GM23338 (cell line): ENCODE data around the gene TCF7L1. TPM values are rescaled to one million over a fixed set of nuclear protein-coding genes. Genes with fewer than 3 reads are reported as not detected.

Experiments used
- ATAC-seq: fragments of 200-7000 bp; cut with Tn5 transposase; 3 replicates; pipeline ENCODE4 v1.9.1; 2020
- DNase-seq: peaks from one replicate; pipeline ENCODE4 v3.0.0-alpha.2; 2015; ENCODE audit warnings: low spot score
- H2AFZ ChIP-seq: fragments of 200-600 bp; sonication (generic); 2 replicates; pipeline ENCODE4 v1.8.0; 2016; ENCODE audit warnings: antibody characterized with exemption, mild to moderate bottlenecking, moderate library complexity
- H3F3A ChIP-seq: fragments of 200-600 bp; sonication (generic); replicated peaks from 2 replicates; pipeline ENCODE4 v1.8.0; 2017; ENCODE audit warnings: antibody characterized with exemption, mixed run types, low read depth
- H3K27ac ChIP-seq: fragments of 200-600 bp; sonication (generic); 2 replicates; pipeline ENCODE4 v1.6.1; 2016; ENCODE audit warnings: low read depth
- H3K27me3 ChIP-seq: fragments of 200-600 bp; sonication (generic); 2 replicates; pipeline ENCODE4 v1.8.0; 2016; ENCODE audit warnings: mild to moderate bottlenecking, mixed run types, moderate library complexity; ENCODE audit not compliant: insufficient read depth
- H3K36me3 ChIP-seq: fragments of 200-600 bp; sonication (generic); 2 replicates; pipeline ENCODE4 v1.8.0; 2016; ENCODE audit warnings: mild to moderate bottlenecking; ENCODE audit not compliant: insufficient read depth
- H3K4me1 ChIP-seq: fragments of 200-600 bp; sonication (generic); 2 replicates; pipeline ENCODE4 v1.8.0; 2016; ENCODE audit warnings: mild to moderate bottlenecking, moderate library complexity; ENCODE audit not compliant: insufficient read depth
- H3K4me2 ChIP-seq: fragments of 200-600 bp; sonication (generic); 2 replicates; pipeline ENCODE4 v1.7.1; 2017; ENCODE audit warnings: mixed run types
- H3K4me3 ChIP-seq: fragments of 200-600 bp; sonication (generic); 2 replicates; pipeline ENCODE4 v1.6.1; 2016; ENCODE audit warnings: mixed run types
- H3K79me2 ChIP-seq: fragments of 200-600 bp; sonication (generic); replicated peaks from 2 replicates; pipeline ENCODE4 v1.8.0; 2017; ENCODE audit warnings: mild to moderate bottlenecking; ENCODE audit not compliant: insufficient read depth
- H3K9me2 ChIP-seq: fragments of 200-600 bp; sonication (generic); 2 replicates; pipeline ENCODE4 v1.8.0; 2017; ENCODE audit not compliant: insufficient read depth
- H4K20me1 ChIP-seq: fragments of 200-600 bp; sonication (generic); replicated peaks from 2 replicates; pipeline ENCODE4 v1.8.0; 2017; ENCODE audit warnings: mild to moderate bottlenecking; ENCODE audit not compliant: insufficient read depth
- H3K27ac Mint-ChIP-seq: 2 replicates; pipeline ENCODE4 v1.8.0; 2020; ENCODE audit warnings: inconsistent platforms, mild to moderate bottlenecking, moderate library complexity, mixed read lengths
- H3K27me3 Mint-ChIP-seq: 3 replicates; pipeline ENCODE4 v1.8.0; 2022; ENCODE audit warnings: low read depth, mild to moderate bottlenecking, moderate library complexity, mixed read lengths, inconsistent platforms; ENCODE audit not compliant: insufficient read depth, poor library complexity
- H3K36me3 Mint-ChIP-seq: 3 replicates; pipeline ENCODE4 v1.8.0; 2021; ENCODE audit warnings: low read depth, mild to moderate bottlenecking, inconsistent platforms, moderate library complexity, mixed read lengths
- H3K4me1 Mint-ChIP-seq: 3 replicates; pipeline ENCODE4 v1.8.0; 2020; ENCODE audit warnings: mild to moderate bottlenecking, inconsistent platforms, mixed read lengths
- H3K4me3 Mint-ChIP-seq: 3 replicates; pipeline ENCODE4 v1.8.0; 2021; ENCODE audit warnings: moderate library complexity, mild to moderate bottlenecking, inconsistent platforms, mixed read lengths
- H3K9me3 Mint-ChIP-seq: 3 replicates; pipeline ENCODE4 v1.8.0; 2020; ENCODE audit warnings: moderate library complexity, mild to moderate bottlenecking, inconsistent platforms, mixed read lengths
- CREB1 ChIP-seq: fragments of 250-450 bp; sonication (Bioruptor Pico); IDR thresholded peaks from 2 replicates; pipeline ENCODE4 v1.5.0; 2020; ENCODE audit warnings: low read depth, mild to moderate bottlenecking, moderate library complexity
- CTCF ChIP-seq, 2 experiments: fragments of 200-600 bp in 1 of 2; sonication (generic) in 1 of 2; conservative IDR thresholded peaks; 2 replicates each; pipeline versions ENCODE4 v1.5.1 to v1.6.1; 2016 to 2017; ENCODE audit warnings: antibody characterized with exemption in 2 of 2, low read depth in 2 of 2, mild to moderate bottlenecking in 2 of 2, moderate library complexity in 1 of 2
- ETS1 ChIP-seq: IDR thresholded peaks from 2 replicates; pipeline ENCODE4 v1.6.1; 2016; ENCODE audit warnings: antibody characterized with exemption
- EZH2 ChIP-seq: fragments of 200-600 bp; sonication (generic); IDR thresholded peaks from one replicate; pipeline ENCODE4 v1.8.0; 2017; ENCODE audit warnings: antibody characterized with exemption, mild to moderate bottlenecking, low read depth; ENCODE audit not compliant: unreplicated experiment
- EZH2phosphoT487 ChIP-seq: fragments of 200-600 bp; sonication (generic); IDR thresholded peaks from one replicate; pipeline ENCODE4 v1.8.1; 2018; ENCODE audit warnings: antibody characterized with exemption; ENCODE audit not compliant: unreplicated experiment
- JUNB ChIP-seq: IDR thresholded peaks from one replicate; pipeline ENCODE4 v1.6.1; 2016; ENCODE audit warnings: antibody characterized with exemption; ENCODE audit not compliant: unreplicated experiment
- NANOG ChIP-seq: IDR thresholded peaks from 2 replicates; pipeline ENCODE4 v1.6.1; 2016; ENCODE audit warnings: antibody characterized with exemption, borderline replicate concordance
- POLR2AphosphoS5 ChIP-seq: IDR thresholded peaks from 2 replicates; pipeline ENCODE4 v1.6.1; 2016; ENCODE audit warnings: antibody characterized with exemption, low read depth
- STAT1 ChIP-seq: IDR thresholded peaks from one replicate; pipeline ENCODE4 v1.6.1; 2016; ENCODE audit warnings: antibody characterized with exemption; ENCODE audit not compliant: unreplicated experiment
- ZNF114 ChIP-seq: fragments of 250-450 bp; sonication (Bioruptor Pico); IDR thresholded peaks from 2 replicates; pipeline ENCODE4 v1.5.0; 2020; ENCODE audit warnings: mild to moderate bottlenecking, moderate library complexity
- ZNF331 ChIP-seq: fragments of 250-450 bp; sonication (Bioruptor Pico); IDR thresholded peaks from 2 replicates; pipeline ENCODE4 v1.5.0; 2020; ENCODE audit warnings: low read depth, mild to moderate bottlenecking, moderate library complexity
- polyA plus RNA-seq: library from polyadenylated mRNA; unstranded; fragments of >200 nt; fragmentation: Nextera tagmentation; extraction: Ambion mirVana; gene quantifications from 2 replicates; pipeline ENCODE4 v1.2.1, GENCODE V29; 2016
- total RNA-seq: library from RNA; depleted of rRNA; stranded (reverse); fragments of >200 nt; shearing (Covaris generic); gene quantifications from 2 replicates; pipeline ENCODE4 v1.2.3, GENCODE V29; 2014
- TF ChIP-seq, protein P1 (sequence below): fragments of 250-450 bp; sonication (Bioruptor Pico); IDR thresholded peaks from 2 replicates; pipeline ENCODE4 v1.5.0; 2020; ENCODE audit warnings: mild to moderate bottlenecking, moderate library complexity
- TF ChIP-seq, protein P2 (sequence below): IDR thresholded peaks from one replicate; pipeline ENCODE4 v1.6.1; 2018; ENCODE audit warnings: antibody characterized with exemption; ENCODE audit not compliant: unreplicated experiment

TCF7L1 gene
- total and polyA plus RNA-seq, 2 experiments from 2014 or later = 47.3 to 101 TPM

DNA sequence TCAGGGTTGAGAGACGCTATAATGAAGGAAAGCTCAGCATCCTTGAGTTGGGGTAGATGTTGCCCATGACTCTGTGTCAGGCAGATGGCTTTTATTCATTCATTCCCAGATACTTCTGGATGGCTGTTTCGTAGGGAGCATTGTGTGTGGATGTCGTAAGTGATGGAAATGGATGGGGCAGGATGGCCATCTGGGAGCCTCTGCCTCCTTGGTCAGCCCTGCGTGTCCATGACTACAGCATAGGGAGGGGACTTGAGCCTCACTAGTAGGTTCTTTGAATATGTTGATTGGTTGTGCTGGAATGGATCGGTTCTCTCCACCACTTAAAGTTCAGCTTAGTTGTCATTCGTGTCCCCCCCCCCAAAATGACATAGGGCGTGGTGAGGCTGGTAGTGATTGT is 149.7 kb downstream of the TCF7L1 start:
- TF ChIP-seq JUNB = no peak
- TF ChIP-seq STAT1 = no peak
- TF ChIP-seq CTCF (conservative IDR thresholded peaks at IDR 0.05; ENCODE audit: low read depth in 2 of 2) = no peak
- TF ChIP-seq, protein P1, sequence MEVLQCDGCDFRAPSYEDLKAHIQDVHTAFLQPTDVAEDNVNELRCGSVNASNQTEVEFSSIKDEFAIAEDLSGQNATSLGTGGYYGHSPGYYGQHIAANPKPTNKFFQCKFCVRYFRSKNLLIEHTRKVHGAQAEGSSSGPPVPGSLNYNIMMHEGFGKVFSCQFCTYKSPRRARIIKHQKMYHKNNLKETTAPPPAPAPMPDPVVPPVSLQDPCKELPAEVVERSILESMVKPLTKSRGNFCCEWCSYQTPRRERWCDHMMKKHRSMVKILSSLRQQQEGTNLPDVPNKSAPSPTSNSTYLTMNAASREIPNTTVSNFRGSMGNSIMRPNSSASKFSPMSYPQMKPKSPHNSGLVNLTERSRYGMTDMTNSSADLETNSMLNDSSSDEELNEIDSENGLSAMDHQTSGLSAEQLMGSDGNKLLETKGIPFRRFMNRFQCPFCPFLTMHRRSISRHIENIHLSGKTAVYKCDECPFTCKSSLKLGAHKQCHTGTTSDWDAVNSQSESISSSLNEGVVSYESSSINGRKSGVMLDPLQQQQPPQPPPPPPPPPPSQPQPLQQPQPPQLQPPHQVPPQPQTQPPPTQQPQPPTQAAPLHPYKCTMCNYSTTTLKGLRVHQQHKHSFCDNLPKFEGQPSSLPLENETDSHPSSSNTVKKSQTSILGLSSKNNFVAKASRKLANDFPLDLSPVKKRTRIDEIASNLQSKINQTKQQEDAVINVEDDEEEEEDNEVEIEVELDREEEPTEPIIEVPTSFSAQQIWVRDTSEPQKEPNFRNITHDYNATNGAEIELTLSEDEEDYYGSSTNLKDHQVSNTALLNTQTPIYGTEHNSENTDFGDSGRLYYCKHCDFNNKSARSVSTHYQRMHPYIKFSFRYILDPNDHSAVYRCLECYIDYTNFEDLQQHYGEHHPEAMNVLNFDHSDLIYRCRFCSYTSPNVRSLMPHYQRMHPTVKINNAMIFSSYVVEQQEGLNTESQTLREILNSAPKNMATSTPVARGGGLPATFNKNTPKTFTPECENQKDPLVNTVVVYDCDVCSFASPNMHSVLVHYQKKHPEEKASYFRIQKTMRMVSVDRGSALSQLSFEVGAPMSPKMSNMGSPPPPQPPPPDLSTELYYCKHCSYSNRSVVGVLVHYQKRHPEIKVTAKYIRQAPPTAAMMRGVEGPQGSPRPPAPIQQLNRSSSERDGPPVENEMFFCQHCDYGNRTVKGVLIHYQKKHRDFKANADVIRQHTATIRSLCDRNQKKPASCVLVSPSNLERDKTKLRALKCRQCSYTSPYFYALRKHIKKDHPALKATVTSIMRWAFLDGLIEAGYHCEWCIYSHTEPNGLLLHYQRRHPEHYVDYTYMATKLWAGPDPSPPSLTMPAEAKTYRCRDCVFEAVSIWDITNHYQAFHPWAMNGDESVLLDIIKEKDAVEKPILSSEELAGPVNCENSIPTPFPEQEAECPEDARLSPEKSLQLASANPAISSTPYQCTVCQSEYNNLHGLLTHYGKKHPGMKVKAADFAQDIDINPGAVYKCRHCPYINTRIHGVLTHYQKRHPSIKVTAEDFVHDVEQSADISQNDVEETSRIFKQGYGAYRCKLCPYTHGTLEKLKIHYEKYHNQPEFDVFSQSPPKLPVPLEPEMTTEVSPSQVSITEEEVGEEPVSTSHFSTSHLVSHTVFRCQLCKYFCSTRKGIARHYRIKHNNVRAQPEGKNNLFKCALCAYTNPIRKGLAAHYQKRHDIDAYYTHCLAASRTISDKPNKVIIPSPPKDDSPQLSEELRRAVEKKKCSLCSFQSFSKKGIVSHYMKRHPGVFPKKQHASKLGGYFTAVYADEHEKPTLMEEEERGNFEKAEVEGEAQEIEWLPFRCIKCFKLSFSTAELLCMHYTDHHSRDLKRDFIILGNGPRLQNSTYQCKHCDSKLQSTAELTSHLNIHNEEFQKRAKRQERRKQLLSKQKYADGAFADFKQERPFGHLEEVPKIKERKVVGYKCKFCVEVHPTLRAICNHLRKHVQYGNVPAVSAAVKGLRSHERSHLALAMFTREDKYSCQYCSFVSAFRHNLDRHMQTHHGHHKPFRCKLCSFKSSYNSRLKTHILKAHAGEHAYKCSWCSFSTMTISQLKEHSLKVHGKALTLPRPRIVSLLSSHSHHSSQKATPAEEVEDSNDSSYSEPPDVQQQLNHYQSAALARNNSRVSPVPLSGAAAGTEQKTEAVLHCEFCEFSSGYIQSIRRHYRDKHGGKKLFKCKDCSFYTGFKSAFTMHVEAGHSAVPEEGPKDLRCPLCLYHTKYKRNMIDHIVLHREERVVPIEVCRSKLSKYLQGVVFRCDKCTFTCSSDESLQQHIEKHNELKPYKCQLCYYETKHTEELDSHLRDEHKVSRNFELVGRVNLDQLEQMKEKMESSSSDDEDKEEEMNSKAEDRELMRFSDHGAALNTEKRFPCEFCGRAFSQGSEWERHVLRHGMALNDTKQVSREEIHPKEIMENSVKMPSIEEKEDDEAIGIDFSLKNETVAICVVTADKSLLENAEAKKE (CRISPR knock-in tag) = no peak
- TF ChIP-seq EZH2phosphoT487 = no peak
- TF ChIP-seq POLR2AphosphoS5 = no peak
- TF ChIP-seq ZNF114 (CRISPR knock-in tag) = no peak
- TF ChIP-seq, protein P2, sequence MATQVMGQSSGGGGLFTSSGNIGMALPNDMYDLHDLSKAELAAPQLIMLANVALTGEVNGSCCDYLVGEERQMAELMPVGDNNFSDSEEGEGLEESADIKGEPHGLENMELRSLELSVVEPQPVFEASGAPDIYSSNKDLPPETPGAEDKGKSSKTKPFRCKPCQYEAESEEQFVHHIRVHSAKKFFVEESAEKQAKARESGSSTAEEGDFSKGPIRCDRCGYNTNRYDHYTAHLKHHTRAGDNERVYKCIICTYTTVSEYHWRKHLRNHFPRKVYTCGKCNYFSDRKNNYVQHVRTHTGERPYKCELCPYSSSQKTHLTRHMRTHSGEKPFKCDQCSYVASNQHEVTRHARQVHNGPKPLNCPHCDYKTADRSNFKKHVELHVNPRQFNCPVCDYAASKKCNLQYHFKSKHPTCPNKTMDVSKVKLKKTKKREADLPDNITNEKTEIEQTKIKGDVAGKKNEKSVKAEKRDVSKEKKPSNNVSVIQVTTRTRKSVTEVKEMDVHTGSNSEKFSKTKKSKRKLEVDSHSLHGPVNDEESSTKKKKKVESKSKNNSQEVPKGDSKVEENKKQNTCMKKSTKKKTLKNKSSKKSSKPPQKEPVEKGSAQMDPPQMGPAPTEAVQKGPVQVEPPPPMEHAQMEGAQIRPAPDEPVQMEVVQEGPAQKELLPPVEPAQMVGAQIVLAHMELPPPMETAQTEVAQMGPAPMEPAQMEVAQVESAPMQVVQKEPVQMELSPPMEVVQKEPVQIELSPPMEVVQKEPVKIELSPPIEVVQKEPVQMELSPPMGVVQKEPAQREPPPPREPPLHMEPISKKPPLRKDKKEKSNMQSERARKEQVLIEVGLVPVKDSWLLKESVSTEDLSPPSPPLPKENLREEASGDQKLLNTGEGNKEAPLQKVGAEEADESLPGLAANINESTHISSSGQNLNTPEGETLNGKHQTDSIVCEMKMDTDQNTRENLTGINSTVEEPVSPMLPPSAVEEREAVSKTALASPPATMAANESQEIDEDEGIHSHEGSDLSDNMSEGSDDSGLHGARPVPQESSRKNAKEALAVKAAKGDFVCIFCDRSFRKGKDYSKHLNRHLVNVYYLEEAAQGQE = no peak
- TF ChIP-seq NANOG = no peak
- TF ChIP-seq CREB1 (CRISPR knock-in tag) = no peak
- TF ChIP-seq ZNF331 (CRISPR knock-in tag) = no peak
- no peak for TF ChIP-seq ETS1
- TF ChIP-seq EZH2 = no peak
- no peak overlapping the region for H3K27ac Mint-ChIP-seq

More for the DNA sequence above, 149.7 kb downstream of the TCF7L1 start:
- H2AFZ ChIP-seq = no peak overlapping the region
- no peaks in the 10 kb centered on the region for H3K9me2 ChIP-seq
- H3K27me3 Mint-ChIP-seq = peaks cover 35% of the 10 kb centered on the region
- H3F3A ChIP-seq = peaks cover 26% of the 10 kb centered on the region
- peaks cover 40% of the 10 kb centered on the region for H4K20me1 ChIP-seq
- no peak overlapping the region for H3K4me3 ChIP-seq
- ATAC-seq = no peak
- peaks cover 34% of the 10 kb centered on the region for H3K36me3 Mint-ChIP-seq
- DNase-seq = no peak
- H3K4me2 ChIP-seq = no peak overlapping the region
- no peak overlapping the region for H3K27ac ChIP-seq
- H3K27me3 ChIP-seq = no peaks in the 10 kb centered on the region
- no peaks in the 10 kb centered on the region for H3K9me3 Mint-ChIP-seq
- peaks cover 21% of the 10 kb centered on the region for H3K4me1 ChIP-seq
- H3K4me1 Mint-ChIP-seq = peaks cover 41% of the 10 kb centered on the region
- H3K79me2 ChIP-seq = peaks cover 57% of the 10 kb centered on the region
- no peak overlapping the region for H3K4me3 Mint-ChIP-seq
- peaks cover 9% of the 10 kb centered on the region; the same call in 1 of the 2 replicates for H3K36me3 ChIP-seq
